D721Med (cell line): Measurements from ENCODE around the gene HDAC4.

Experiments used
- DNase-seq: peaks from one replicate; pipeline ENCODE4 v3.0.0; 2011; ENCODE audit warnings: low spot score; ENCODE audit not compliant: insufficient read length
- FAIRE-seq: peaks from 2 replicates; lab custom pipeline; 2011; peaks lifted over from hg19 to GRCh38; lab: Jason Lieb, UNC
- CTCF ChIP-seq: IDR thresholded peaks from 2 replicates; pipeline ENCODE4 v1.5.1; 2012; ENCODE audit warnings: mild to moderate bottlenecking, control low read depth; ENCODE audit not compliant: insufficient read depth; ENCODE audit errors: missing control alignments

The HDAC4 gene

GRCh38 chr2:239110595-239111048 is 290.2 kb downstream of the HDAC4 start:
- no peak for TF ChIP-seq CTCF
- DNase-seq: no peak
- FAIRE-seq: no peak

GRCh38 chr2:239109928-239110545 is 290.8 kb downstream of the HDAC4 start:
- FAIRE-seq (no peak), DNase-seq (no peak)
- TF ChIP-seq CTCF: no peak

- FAIRE-seq (no peak), DNase-seq (no peak)
- TF ChIP-seq CTCF: no peak
Measured at GRCh38 chr2:239109041-239109927, 291.5 kb downstream of the HDAC4 start.

- no peak for FAIRE-seq
- no peak for DNase-seq
- TF ChIP-seq CTCF: no peak
Measured at GRCh38 chr2:239108459-239108858, 292.4 kb downstream of the HDAC4 start.

GRCh38 chr2:239107936-239108335 is 292.9 kb downstream of the HDAC4 start:
- DNase-seq (no peak), FAIRE-seq (no peak)
- no peak for TF ChIP-seq CTCF

GRCh38 chr2:239106966-239107365 is 293.9 kb downstream of the HDAC4 start:
- DNase-seq (no peak), FAIRE-seq (no peak)
- TF ChIP-seq CTCF: no peak
